Cortex of kidney (tissue), 1 donor: ENCODE results near the gene MKRN2.
"Not testable (repeated sequence)": the region's sequence is repeated elsewhere in the genome, so short reads cannot be mapped to it uniquely, and the experiment has no call there.

Experiments
- DNase-seq: peaks from one replicate; lab custom pipeline; 2025; lab: John Stamatoyannopoulos, UW

The MKRN2 gene

GRCh38 chr3:12556690-12557472 is at the start of gene MKRN2:
Gene MKRN2, plus strand, starts transcription at chr3:12557087. Its CDS starts 64 bp downstream, at chr3:12557151.
- DNase-seq = no peak

DNA sequence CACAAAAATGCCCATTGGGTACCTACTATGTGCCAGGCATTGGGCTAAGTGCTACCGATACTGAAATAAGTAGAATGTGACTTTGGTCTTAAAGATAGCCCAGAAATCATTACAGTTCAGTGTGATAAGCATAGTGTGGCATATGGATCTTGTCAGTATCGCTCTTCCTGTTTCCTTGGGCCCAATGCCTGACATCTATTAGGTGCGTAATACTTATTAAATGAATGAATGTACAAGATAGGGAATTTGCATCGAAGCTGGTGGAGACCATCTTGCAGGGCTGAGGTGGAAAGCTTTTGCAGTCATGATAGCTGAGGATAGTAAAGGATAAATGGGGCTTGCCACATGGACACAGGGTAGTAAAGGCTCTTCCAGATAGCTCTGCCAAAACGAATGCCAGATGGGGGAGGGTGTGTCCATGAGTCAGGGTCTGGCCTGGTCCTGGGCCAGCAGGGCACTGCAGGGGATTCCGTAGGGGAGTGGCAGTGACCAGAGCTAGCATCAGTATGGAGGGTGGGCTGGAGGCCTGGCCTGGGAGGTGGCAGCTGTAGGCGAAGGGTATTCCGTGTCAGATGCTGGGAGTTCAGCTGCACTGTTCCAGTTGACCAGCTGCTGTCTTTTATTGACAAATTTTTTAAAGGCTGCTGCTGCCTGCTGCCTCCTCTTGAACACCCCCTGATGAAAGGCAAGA is 49.2 kb upstream of the MKRN2 start:
- no peak for DNase-seq

GRCh38 chr3:12508291-12508700 is 48.6 kb upstream of the MKRN2 start:
- no peak for DNase-seq

DNA sequence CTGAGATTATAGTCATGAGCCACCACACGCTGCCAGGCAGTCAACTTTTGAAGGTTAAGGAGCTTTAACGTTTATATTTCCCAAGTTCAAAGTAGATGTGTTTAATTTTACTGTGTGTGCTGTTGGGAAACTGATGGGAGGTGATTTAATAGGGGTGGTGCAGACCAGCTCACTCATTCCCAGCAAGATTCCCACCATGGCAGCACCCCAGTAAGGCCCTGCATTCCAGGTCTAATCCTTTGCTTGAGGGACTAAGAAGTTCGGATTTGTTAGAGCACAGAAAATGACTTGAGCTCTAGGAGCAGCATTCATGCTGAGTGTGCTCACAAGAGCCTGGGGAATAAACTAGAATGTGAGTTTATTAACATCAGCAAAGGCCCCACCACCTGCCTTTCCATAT is 47.4 kb upstream of the MKRN2 start:
- no peak for DNase-seq

DNA sequence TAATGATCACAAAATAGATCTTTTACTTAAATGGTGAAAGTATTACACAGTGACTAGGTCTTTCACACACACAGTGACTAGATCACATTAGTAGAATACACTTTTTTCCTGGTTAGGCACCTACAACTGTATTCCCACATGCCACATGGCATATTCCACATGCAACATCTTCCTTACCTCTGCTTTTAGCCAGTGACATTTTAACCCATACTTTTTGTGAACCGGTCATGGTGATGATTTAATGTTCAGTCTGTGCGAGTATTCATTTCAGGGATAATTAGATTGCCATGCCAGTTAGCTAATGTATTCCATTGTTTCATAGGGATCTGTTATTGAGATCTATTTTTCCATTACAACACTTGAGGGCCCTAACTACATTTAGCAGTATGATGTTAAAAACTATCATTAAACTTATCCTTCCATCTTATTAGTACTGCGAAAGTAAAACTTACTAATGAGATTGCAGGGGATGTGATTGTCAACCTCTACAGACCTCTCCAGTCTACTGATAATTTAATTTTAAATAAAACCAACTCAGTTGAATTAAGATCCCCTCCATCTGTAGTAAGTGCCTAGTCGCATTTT is 44.3 kb upstream of the MKRN2 start:
- no peak for DNase-seq

DNA sequence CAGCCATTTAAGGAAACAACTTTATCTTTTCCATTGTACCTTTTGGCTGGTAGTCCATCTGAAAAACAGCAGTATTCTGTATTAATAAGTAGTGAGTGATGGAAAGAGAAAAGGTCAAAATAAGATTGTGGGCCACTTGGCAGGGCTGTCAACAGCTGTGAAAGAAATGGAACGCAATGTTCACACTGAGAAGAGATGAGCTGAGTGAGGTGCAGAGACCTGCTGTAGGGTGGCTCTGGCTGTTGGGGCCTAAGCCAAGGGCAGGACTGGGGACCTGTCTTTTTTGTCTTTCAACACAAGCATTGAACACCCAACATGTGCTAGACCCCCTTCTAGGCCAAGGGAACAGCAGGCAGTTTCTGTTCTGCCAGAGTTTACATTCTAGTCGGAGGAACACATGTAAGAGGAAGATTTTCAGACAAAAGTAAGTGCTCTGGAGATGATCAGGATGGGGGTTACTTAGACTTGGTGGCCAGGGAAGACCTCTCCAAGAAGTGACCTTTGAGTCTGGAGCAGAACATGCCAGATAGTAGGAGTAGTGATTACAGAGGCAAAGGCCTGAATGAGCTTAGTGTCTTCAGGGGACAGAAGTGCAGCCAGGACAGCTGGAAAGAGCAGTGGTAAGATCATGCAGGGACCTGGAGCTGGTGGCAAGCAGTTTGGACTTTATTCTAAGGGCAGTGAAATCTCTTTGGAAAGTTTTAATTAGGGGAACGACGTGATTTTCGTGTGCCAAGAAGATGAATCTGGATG is 43.0 kb upstream of the MKRN2 start:
- no peak for DNase-seq

- DNase-seq = no peak
Measured at GRCh38 chr3:12515631-12516030, 41.3 kb upstream of the MKRN2 start.

- DNase-seq = no peak
Measured at GRCh38 chr3:12516873-12517272, 40.0 kb upstream of the MKRN2 start.

GRCh38 chr3:12518261-12519028 is 38.4 kb upstream of the MKRN2 start:
- no peak for DNase-seq

GRCh38 chr3:12521010-12521409 is 35.9 kb upstream of the MKRN2 start:
- DNase-seq = no peak

- no peak for DNase-seq
Measured at GRCh38 chr3:12522721-12523120, 34.2 kb upstream of the MKRN2 start.

DNA sequence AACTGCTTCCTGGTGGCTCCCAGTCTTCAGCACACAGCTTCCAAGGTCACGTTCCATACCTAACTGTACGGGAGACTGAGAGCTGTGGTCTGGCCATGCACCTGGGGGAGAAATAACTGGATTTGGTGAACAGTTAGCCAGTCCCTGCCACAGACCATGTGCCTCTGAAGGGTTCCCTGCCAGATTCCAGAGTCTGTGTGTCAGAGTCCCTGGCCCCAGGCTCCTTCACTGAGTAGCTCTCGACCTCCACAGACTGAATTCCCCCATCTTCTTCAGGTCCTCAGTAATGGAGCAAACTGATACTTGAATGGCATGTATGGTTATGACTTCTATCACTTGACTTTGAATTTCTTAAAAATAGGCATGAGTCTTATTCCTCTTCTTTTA is 29.1 kb upstream of the MKRN2 start:
- no peak for DNase-seq

GRCh38 chr3:12532182-12532581 is 24.7 kb upstream of the MKRN2 start:
- no peak for DNase-seq

GRCh38 chr3:12536423-12536822 is 20.5 kb upstream of the MKRN2 start:
- no peak for DNase-seq

- no peak for DNase-seq
Measured at GRCh38 chr3:12541625-12542024, 15.3 kb upstream of the MKRN2 start.

- DNase-seq = not testable (repeated sequence)
Measured at GRCh38 chr3:12543497-12543896, 13.4 kb upstream of the MKRN2 start.

DNA sequence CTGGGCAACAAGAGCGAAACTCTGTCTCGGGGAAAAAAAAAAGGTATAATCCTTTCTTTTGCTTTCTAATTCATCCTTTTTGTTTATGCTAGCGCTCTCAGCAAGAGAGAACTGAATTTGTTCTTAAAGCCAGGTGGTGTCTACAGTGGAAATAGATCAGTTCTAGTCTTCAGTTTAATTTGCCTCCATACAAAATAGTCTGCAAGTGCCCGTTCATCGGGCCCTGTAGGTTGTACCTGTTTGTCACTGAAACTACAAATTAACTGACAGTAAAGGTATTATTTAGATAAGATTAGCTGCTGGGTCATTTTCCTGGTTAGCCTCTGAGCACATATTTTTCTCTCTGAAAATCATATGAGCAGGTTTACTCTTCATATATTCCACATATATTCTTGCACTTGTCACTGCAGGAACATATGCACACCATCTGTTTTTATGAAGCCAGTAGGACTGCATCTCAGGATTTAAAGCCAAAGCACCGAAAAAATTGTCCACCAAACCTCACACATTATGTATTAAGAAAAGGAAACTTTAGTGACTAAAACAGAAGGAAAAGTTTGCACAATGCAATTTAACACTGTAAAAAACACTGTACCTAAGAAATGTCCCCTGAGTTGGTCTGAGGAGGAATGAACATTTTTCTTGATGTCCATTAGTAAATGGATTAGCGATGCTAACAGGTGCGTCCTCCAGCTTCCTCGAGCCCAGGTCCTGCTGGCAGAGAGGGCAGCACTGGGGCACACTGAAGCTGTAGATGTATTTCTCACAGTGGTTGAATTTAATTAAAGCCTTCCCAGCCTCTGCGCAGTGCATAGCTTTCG is 12.0 kb upstream of the MKRN2 start:
- no peak for DNase-seq

DNA sequence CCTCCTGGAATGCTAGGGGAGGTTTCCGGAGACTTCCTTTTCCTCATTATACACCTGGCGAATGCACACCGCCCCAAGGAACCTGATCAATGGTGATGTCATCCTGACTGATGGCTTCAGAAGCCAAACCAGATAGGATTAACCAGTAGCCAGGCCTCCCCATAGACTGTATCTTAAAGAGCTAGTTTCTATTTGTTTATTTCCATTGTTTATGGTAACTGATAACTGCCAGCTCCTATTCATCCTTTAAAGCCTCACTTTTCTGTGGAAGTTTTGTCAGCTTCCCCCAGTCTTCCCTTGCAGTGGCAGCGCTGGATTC is 11.5 kb upstream of the MKRN2 start, which contains the start of gene MKRN2OS:
TSS of gene MKRN2OS (minus strand) at position 27 of the 319 bp plus-strand sequence. CDS start 35 bp downstream, outside the sequence.
- no peak for DNase-seq

DNA sequence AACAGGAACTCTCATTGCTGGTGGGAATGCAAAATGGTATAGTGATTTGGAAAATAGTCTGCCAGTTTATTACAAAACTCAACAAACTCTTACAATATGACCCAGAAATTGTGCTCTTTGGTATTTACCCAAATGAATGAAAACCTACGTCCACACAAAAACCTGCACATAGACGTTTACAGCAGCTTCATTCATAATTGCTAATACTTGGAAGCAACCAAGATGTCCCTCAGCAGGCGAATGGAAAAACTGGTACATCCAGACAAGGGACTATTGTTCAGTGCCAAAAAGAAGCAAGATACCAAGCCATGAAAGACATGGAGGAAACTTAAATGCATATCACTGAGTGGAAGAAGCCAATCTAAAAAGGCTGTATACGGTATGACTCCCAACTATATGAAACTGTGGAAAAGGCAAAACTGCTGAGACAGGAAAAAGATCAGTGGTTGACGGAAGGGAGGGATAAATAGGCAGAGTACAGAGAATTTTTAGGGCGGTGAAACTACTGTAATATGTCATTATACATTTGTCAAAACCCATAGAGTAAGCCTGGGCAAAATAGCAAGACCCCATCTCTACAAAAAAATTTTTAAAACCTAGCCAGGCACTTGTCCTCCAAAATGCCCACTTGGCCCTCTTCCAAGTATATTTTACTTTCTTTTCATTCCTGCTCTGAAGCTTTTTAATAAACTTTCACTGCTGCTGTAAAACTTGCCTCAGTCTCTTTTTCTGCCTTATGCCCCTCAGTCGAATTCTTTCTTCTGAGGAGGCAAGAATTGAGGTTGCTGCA is 6.7 kb upstream of the MKRN2 start:
- DNase-seq = no peak

DNA sequence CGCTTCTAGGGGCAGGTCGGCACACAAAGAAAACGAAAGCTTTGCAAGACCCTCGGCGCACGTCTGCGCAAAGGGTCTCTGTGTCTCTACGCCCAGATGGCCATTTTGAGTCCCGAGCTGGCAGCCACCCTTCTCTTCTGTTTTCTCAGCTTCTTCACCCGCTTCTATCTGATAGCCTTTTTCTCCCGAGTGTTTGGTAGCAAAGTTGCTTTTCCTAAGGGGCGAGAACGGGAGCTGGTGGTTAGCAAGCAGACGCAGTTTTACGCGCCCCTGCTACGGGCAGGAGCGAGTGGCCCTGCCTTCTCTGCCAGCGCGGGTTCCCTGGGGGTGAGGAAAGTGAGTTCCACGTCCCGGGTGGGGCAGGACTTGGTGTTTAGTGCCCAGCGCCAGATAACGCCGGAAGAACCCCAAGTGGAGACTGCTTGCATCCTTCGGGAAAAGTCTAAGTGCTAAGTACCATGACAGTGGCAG is 2.9 kb upstream of the MKRN2 start:
- DNase-seq = no peak
